ENCODE measurements around the gene RHOD.

DNA sequence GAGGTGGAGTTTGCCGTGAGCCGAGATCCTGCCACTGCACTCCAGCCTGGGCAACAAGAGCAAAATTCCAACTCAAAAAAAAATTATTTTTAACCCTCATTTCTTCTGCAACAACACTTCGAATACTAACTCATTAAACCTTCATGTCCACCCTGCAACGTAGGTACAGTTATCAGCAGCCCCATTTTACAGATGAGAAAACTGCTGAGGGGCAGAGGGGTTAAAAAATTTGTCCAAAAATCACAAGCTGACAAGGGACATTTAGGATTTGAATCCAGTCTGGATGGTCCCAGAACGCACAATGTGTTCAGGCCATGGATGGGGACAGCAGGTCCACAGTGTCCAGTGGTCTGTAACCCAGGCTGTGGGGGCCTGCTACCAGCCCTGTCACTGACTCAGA, 29.0 kb downstream of the RHOD start:
- no peak for TF ChIP-seq ZNF274 (IDR thresholded peaks at IDR 0.05; ENCODE audit: low read depth, low read length)
- no peak for TF ChIP-seq SUZ12 (IDR thresholded peaks at IDR 0.05; ENCODE audit: extremely low read depth, insufficient read depth, insufficient read length)
- TF ChIP-seq YY1 (IDR thresholded peaks at IDR 0.05; ENCODE audit: insufficient read depth, insufficient read length), result no peak
